ENCODE data around the gene CFAP65. TPM values are rescaled to one million over a fixed set of nuclear protein-coding genes. Genes with fewer than 3 reads are reported as not detected.

Gene CFAP65
- polyA plus RNA-seq, 1 donor (not counting 4 experiments of a cell fraction or from before 2014, with no cell fraction given) = not detected

- DNase-seq (ENCODE audit: low read depth, low spot score) (no peak), FAIRE-seq (no peak)
- H3K9me3 ChIP-seq (ENCODE audit: control insufficient read depth, low read depth, low read length) = no peaks in the 10 kb centered on the region
- H4K20me1 ChIP-seq (ENCODE audit: control insufficient read depth, extremely low read depth, insufficient read depth, low read length) = no peaks in the 10 kb centered on the region
- no peaks in the 10 kb centered on the region for H3K9me1 ChIP-seq (ENCODE audit: control insufficient read depth, extremely low read depth, insufficient read depth, low read length)
- H3K4me3 ChIP-seq (ENCODE audit: control insufficient read depth in 2 of 3, extremely low read depth in 1 of 3, insufficient read depth in 2 of 3, low read depth in 1 of 3, low read length in 3 of 3) = no peak overlapping the region
- H3K36me3 ChIP-seq (ENCODE audit: control insufficient read depth in 2 of 2, extremely low read depth in 1 of 2, insufficient read depth in 2 of 2, low read length in 2 of 2) = no peaks in the 10 kb centered on the region
- H3K79me2 ChIP-seq (ENCODE audit: control insufficient read depth, insufficient read depth, low read length) = no peaks in the 10 kb centered on the region
- dilution Hi-C loops (cut with MboI; ENCODE audit: extremely low pct_ligation_motif_present, low sequenced_read_pairs) = no loop called here
- H3K4me2 ChIP-seq (ENCODE audit: control insufficient read depth, extremely low read depth, insufficient read depth, low read depth, low read length) = no peak overlapping the region
- no peak overlapping the region for H3K27ac ChIP-seq (ENCODE audit: control insufficient read depth, insufficient read depth, low read length)
- peaks cover 25% of the 10 kb centered on the region for H3K27me3 ChIP-seq (ENCODE audit: control insufficient read depth, extremely low read depth, insufficient read depth, low read length)
- no peak overlapping the region for H3K9ac ChIP-seq (ENCODE audit: control insufficient read depth, extremely low read depth, insufficient read depth, low read length)
- no peak for TF ChIP-seq EZH2 (IDR thresholded peaks at IDR 0.05; ENCODE audit: low read length)
- no peak for TF ChIP-seq CTCF (optimal IDR thresholded peaks at IDR 0.05 in 1 of 3, IDR thresholded peaks at IDR 0.05 in 1 of 3, conservative IDR thresholded peaks at IDR 0.05 in 1 of 3; ENCODE audit: extremely low read depth in 1 of 3, insufficient read depth in 2 of 3, low read length in 3 of 3)
- no peak overlapping the region for H2AFZ ChIP-seq (ENCODE audit: control insufficient read depth, low read length)
- no peaks in the 10 kb centered on the region for H3K4me1 ChIP-seq (ENCODE audit: control insufficient read depth, extremely low read depth, insufficient read depth, low read length)
Observed at GRCh38 chr2:219025637-219026585, 15.4 kb downstream of the CFAP65 start.

GRCh38 chr2:219024059-219024458 is 17.3 kb downstream of the CFAP65 start:
- Histone ChIP-seq H3K9ac (ENCODE audit: control insufficient read depth, extremely low read depth, insufficient read depth, low read length) (no peak overlapping the region), H3K4me3 (ENCODE audit: control insufficient read depth in 2 of 3, extremely low read depth in 1 of 3, insufficient read depth in 2 of 3, low read depth in 1 of 3, low read length in 3 of 3) (no peak overlapping the region), H3K36me3 (ENCODE audit: control insufficient read depth in 2 of 2, extremely low read depth in 1 of 2, insufficient read depth in 2 of 2, low read length in 2 of 2) (no peaks in the 10 kb centered on the region), H3K79me2 (ENCODE audit: control insufficient read depth, insufficient read depth, low read length) (no peaks in the 10 kb centered on the region), H2AFZ (ENCODE audit: control insufficient read depth, low read length) (no peak overlapping the region), H3K4me1 (ENCODE audit: control insufficient read depth, extremely low read depth, insufficient read depth, low read length) (no peaks in the 10 kb centered on the region), H3K9me1 (ENCODE audit: control insufficient read depth, extremely low read depth, insufficient read depth, low read length) (no peaks in the 10 kb centered on the region), H3K9me3 (ENCODE audit: control insufficient read depth, low read depth, low read length) (no peaks in the 10 kb centered on the region), H3K27me3 (ENCODE audit: control insufficient read depth, extremely low read depth, insufficient read depth, low read length) (peaks cover 26% of the 10 kb centered on the region), H3K27ac (ENCODE audit: control insufficient read depth, insufficient read depth, low read length) (no peak overlapping the region), H3K4me2 (ENCODE audit: control insufficient read depth, extremely low read depth, insufficient read depth, low read depth, low read length) (no peak overlapping the region), H4K20me1 (ENCODE audit: control insufficient read depth, extremely low read depth, insufficient read depth, low read length) (no peaks in the 10 kb centered on the region)
- dilution Hi-C loops (cut with MboI; ENCODE audit: extremely low pct_ligation_motif_present, low sequenced_read_pairs) = no loop called here
- no peak for TF ChIP-seq EZH2 (IDR thresholded peaks at IDR 0.05; ENCODE audit: low read length)
- no peak for TF ChIP-seq CTCF (optimal IDR thresholded peaks at IDR 0.05 in 1 of 3, IDR thresholded peaks at IDR 0.05 in 1 of 3, conservative IDR thresholded peaks at IDR 0.05 in 1 of 3; ENCODE audit: extremely low read depth in 1 of 3, insufficient read depth in 2 of 3, low read length in 3 of 3)
- FAIRE-seq (no peak), DNase-seq (ENCODE audit: low read depth, low spot score) (no peak)

Data from keratinocyte (primary cell).